GM21528 (cell line): Measurements from ENCODE around the gene NR3C1.

ENCODE experiments used
- ATAC-seq: cut with Tn5 transposase; IDR thresholded peaks from one replicate; pipeline ENCODE4 v1.9.1; 2021; ENCODE audit warnings: mild to moderate bottlenecking, moderate library complexity; ENCODE audit not compliant: unreplicated experiment, low FRiP score

Gene NR3C1

GRCh38 chr5:143400541-143401226 lies 2.8 kb downstream of the NR3C1 start:
- ATAC-seq = no peak

DNA sequence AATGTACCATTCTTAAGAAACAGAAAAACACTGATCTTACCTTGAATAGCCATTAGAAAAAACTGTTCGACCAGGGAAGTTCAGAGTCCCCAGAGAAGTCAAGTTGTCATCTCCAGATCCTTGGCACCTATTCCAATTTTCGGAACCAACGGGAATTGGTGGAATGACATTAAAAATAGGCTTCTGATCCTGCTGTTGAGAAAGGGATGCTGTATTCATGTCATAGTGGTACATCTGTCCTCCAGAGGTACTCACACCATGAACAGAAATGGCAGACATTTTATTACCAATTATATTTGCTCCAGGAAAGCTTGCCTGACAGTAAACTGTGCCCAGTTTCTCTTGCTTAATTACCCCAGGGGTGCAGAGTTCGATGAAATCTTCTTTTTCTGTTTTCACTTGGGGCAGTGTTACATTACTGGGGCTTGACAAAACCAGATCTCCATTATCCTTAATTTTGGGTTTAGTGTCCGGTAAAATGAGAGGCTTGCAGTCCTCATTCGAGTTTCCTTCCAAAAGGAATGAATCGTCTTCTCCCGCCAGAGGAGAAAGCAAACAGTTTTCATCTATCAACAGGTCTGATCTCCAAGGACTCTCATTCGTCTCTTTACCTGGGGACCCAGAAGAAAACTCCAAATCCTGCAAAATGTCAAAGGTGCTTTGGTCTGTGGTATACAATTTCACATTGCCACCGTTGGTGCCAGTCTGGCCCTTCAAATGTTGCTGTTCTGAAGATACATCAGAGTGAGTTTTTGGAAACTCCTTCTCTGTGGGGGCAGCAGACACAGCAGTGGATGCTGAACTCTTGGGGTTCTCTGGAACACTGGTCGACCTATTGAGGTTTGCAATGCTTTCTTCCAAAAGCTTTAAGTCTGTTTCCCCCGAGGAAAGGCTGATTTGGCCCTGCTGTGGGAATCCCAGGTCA lies 3.6 kb downstream of the NR3C1 start:
- ATAC-seq = no peak

DNA sequence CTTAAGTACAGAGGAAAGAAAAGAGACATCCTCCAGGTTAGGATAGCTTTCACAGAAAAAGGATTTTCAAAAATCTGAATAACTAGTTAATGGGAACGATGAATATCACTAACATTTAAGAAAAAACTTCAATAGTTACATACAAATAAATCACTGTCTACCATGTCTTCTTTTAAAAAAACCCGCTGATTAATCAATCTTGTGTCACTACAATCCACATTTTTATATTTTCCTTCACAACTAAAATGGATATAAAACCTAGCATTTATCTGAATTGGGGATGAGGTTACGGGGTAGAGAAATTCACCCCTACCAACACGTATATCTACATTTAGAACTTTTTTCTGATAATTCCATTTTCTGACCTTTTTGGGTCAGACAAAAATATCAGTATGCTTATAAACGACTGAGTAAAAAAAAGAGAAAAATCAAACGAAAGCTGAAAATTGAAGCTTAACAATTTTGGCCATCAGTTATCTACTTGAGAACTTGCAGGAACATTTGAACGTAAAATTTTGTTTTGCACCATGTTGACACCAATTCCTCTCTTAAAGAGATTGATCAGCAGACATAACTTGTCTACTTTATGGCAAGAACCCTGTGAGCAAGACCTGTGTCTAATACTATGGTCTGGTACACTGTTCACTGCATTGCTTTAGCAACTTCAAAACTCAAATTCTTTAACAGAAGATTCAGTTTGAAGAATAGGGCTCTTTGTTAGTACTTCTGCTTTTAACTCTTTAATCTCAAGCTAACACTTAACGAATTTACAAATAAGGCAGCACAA lies 4.8 kb downstream of the NR3C1 start:
- no peak for ATAC-seq

- ATAC-seq = no peak
Measured at GRCh38 chr5:143398053-143398355, 5.5 kb downstream of the NR3C1 start.

DNA sequence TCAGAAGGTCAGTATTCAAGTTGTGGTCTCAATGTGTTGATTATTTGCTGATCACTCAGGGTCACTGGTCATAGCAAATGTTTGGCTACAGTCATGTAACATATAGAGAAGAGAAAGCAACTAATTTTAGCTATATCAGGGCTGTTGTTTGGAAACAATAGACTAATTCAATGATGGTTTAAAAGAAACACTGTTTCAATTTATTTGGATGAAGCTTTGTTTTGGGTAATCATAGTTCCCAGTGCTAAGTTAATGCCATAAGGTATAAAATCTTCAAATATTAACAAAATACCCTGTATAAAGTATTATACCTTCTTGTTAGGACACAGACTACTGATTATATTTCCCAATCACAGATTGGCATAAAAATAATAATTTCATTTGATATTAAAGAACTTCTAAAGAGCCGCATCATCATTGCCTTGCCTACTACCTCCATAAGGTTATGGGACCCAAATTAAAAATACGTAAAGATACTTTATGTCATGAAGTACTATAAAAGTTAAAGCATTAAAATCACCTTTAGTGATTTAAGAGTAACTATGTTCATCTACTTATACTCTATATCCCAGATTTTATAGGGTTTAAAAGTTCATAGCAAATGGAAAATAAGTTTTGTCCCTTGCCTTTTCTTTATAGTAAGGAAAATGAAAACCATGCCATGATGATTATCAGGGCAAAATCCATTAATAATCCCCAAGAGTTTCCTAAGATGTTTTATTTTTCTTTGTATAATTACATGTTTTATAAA lies 6.0 kb downstream of the NR3C1 start:
- ATAC-seq = no peak

DNA sequence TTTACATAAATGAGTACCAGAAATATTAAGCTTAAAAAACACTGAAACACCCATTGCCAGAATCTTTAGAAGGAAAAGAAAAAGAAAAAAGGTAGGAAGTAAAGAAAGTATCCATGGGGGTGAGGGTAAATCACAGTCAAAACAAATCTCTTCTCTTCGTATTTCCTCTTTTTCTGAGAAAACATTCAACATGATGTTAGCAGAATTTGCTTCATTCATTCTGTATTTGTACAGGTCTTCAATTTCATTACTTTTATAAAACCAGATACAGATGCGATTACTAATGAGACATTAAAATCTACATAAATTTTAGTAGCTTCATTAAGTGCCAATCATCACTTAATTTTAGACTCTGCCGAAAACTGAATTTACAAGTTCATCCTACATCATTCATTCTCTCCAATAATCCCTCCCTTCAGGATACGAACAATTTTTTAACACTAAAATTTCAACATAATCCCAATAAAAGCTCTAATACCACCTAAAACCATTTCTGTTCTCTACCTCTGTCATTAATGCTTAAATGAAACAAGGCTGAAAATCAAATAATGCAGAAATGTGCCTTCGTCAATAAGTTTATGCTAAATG lies 7.0 kb downstream of the NR3C1 start:
- ATAC-seq = no peak

- peak; percentile 45 for ATAC-seq
Measured at GRCh38 chr5:143395638-143396352, 7.7 kb downstream of the NR3C1 start.

GRCh38 chr5:143393524-143393923 lies 10.0 kb downstream of the NR3C1 start:
- no peak for ATAC-seq

GRCh38 chr5:143390941-143391340 lies 12.5 kb downstream of the NR3C1 start:
- no peak for ATAC-seq

DNA sequence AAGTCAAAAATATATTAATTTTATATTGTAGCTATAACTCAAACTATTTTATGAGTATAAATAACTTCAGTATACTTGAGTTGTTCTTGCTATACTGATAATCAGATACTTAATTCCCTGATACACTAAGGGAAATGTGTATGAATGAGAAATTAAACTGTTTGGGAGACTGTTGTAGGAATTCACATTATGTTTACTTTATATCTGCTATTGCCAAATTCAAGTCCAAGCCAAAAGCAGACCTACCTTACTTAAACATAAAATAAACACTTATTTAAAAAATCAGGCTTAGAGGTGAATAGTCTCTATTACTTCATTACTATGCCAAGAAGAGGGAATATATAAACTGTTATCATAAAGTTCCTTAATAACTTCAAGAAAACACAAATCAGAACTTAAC lies 13.2 kb downstream of the NR3C1 start:
- no peak for ATAC-seq

DNA sequence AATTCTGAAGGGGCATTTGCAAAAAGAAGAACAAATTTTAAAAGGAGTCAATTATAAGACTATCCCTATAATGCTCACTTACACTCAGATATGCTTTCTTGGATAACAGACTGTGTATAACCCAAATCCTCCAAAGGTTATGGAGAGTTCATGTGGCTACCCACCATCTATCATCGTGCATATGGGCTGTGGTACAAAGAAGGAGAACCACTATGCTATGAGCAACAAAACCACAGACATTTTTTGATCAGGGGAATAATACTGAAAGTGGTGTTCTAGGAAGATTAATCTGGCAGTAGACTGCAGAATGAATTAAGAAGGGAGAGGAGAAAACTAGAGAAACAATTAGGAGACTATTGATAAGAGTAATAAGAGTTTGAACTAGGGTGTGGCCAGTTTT lies 16.8 kb downstream of the NR3C1 start:
- ATAC-seq = no peak

GRCh38 chr5:143384865-143385657 lies 18.4 kb downstream of the NR3C1 start:
- ATAC-seq = no peak

DNA sequence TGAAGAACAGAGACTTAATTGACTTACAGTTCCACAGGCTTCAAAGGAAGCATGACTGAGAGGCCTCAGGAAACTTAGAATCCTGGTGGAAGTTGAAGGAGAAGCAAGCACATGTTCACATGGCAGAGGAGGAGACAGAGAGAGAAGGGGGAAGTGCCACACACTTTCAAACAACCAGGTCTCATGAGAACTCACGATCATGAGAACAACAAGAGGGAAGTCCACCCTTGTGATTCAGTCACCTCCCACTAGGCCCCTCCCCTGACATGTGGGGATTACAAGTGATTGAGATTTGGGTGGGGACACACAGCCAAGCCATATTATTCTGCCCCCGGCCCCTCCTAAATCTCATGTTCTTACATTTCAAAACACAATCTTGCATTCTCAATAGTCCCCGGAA lies 19.5 kb downstream of the NR3C1 start:
- no peak for ATAC-seq

- no peak for ATAC-seq
Measured at GRCh38 chr5:143379606-143380005, 23.9 kb downstream of the NR3C1 start.

- no peak for ATAC-seq
Measured at GRCh38 chr5:143376911-143377813, 26.3 kb downstream of the NR3C1 start.

DNA sequence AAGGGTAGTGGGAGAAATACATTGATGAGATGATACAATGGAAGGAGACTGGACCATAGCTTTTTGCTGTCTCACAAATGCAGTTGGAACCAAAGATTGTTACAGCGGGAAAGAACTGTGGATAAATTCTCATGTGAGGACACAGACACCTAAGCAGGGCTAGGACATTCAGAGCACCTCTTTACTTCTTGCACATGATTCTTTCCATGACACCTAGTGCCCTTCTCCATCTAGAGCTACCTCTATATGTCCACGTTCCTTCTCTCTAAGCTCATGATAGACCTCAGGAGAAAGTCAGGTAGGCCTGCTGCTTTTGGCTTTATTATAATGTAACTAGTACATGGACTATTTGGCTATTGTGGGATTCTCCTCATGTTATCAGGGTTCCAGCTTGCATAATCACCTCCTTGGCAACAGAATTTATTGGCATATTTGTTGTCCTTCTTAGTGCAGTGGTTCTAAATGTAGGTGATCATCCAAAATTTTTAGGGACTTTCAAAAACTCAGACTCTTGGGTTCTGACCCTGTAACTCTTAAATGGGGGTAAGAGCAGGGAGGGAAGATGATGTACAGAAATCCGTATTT lies 27.2 kb downstream of the NR3C1 start:
- no peak for ATAC-seq

DNA sequence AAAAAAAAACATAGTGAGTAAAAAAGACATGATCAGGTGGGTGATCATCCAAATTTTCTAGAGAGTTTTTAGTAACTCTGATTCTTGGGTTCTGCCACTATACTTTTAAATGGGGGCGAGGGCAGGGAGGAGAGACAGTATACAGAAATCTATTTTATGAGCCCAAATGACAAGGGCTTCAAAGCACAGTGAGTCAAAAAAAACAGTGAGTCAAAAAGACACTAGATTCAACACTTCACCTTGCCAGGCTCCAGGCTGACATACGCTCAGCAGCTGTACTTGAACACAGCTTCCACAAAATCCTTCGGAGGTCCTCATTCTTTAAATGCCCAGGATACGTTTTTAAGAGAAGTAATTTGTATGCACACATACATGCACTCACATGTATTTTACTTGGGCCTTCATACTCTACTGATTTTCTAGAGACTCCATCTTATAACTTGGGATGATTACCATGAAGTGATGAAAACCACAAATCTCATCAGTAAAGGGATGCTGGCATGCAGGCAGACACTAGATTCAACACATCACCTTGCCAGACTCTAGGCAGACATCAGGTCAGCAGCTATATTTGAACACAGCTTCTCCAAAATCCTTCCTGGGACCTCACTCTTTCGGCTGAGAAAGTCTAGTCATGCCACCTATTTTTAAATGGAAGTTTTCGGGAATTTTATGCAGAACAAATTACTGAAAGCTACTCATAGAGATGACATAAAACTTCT lies 28.8 kb downstream of the NR3C1 start:
- ATAC-seq = no peak
